ENCODE results near the gene ARHGAP4.
A peak's percentile ranks its signal among the peaks of the same experiment; 100 is the strongest.

The ARHGAP4 gene

DNA sequence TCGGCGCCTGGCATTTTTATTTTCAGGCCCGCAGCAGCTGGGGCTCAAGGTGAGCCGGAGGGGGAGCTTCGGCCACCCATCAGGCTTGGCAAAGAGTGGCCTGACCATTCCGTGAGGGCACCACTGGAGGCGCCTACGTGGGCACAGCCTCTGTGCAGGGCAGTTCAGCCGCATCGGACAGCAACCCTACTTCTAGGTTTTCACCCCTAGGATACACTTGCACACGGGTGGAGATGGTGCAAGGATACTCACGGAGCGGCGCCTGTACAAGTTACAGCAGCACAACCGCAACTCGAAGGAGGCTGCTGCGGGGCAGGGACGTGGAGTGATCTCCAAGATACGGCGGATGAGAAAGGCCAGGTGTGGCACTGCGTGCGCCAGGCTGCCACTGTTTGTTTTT is 34.7 kb upstream of the ARHGAP4 start:
- no peak for FAIRE-seq
- no peak for DNase-seq (ENCODE audit: insufficient read length)

GRCh38 chrX:153960077-153960476 is 34.0 kb upstream of the ARHGAP4 start:
- no peak for TF ChIP-seq POLR2A (IDR thresholded peaks at IDR 0.05; ENCODE audit: low read depth, low read length)
- TF ChIP-seq POLR2AphosphoS5 (IDR thresholded peaks at IDR 0.05; ENCODE audit: low read depth, low read length), result no peak
- FAIRE-seq, result no peak
- DNase-seq (ENCODE audit: insufficient read length), result no peak

More for the DNA sequence above, 34.7 kb upstream of the ARHGAP4 start:
- no peak for TF ChIP-seq POLR2AphosphoS5 (IDR thresholded peaks at IDR 0.05; ENCODE audit: low read depth, low read length)
- no peak for TF ChIP-seq TAF1 (IDR thresholded peaks at IDR 0.05; ENCODE audit: borderline replicate concordance, low read depth, low read length)
- TF ChIP-seq POLR2A (IDR thresholded peaks at IDR 0.05; ENCODE audit: low read depth, low read length), result no peak

GRCh38 chrX:153959649-153960048 is 33.6 kb upstream of the ARHGAP4 start:
- DNase-seq (ENCODE audit: insufficient read length), result no peak
- FAIRE-seq, result no peak
- TF ChIP-seq POLR2AphosphoS5 (IDR thresholded peaks at IDR 0.05; ENCODE audit: low read depth, low read length), result no peak
- no peak for TF ChIP-seq TAF1 (IDR thresholded peaks at IDR 0.05; ENCODE audit: borderline replicate concordance, low read depth, low read length)
- TF ChIP-seq POLR2A (IDR thresholded peaks at IDR 0.05; ENCODE audit: low read depth, low read length), result no peak

GRCh38 chrX:153958605-153959004 is 32.5 kb upstream of the ARHGAP4 start:
- DNase-seq (ENCODE audit: insufficient read length) (no peak), FAIRE-seq (no peak)
- TF ChIP-seq TAF1 (IDR thresholded peaks at IDR 0.05; ENCODE audit: borderline replicate concordance, low read depth, low read length) (no peak), POLR2A (IDR thresholded peaks at IDR 0.05; ENCODE audit: low read depth, low read length) (no peak), POLR2AphosphoS5 (IDR thresholded peaks at IDR 0.05; ENCODE audit: low read depth, low read length) (no peak)

DNA sequence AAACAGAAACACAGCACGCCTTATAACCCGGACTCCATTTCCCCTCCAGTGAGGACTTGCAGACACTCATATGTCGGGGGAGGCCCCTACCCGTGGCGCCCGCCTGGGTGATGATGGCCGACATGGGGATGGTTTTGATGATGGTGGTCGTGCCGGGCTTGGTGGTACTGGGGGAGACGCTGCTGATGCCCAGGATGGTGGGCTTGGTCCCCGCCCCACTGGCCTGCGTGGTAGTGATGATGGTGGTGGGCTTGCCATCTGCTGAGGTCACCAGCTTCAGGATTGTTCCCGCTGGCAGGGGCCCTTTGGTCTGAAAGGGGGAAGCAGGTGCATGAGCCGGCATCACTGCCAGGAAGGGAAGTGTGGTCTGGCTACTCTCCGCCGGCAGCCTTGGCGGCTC is 31.2 kb upstream of the ARHGAP4 start:
- FAIRE-seq (no peak), DNase-seq (ENCODE audit: insufficient read length) (no peak)
- TF ChIP-seq TAF1 (IDR thresholded peaks at IDR 0.05; ENCODE audit: borderline replicate concordance, low read depth, low read length), result no peak
- no peak; the same call in 1 of the 2 replicates for TF ChIP-seq POLR2AphosphoS5 (IDR thresholded peaks at IDR 0.05; ENCODE audit: low read depth, low read length)
- TF ChIP-seq POLR2A (IDR thresholded peaks at IDR 0.05; ENCODE audit: low read depth, low read length), result no peak

GRCh38 chrX:153956044-153956907 is 30.2 kb upstream of the ARHGAP4 start:
- FAIRE-seq, result no peak

GRCh38 chrX:153955228-153955732 is 29.2 kb upstream of the ARHGAP4 start:
- FAIRE-seq (no peak), DNase-seq (ENCODE audit: insufficient read length) (no peak)
- no peak for TF ChIP-seq TAF1 (IDR thresholded peaks at IDR 0.05; ENCODE audit: borderline replicate concordance, low read depth, low read length)
- TF ChIP-seq POLR2AphosphoS5 (IDR thresholded peaks at IDR 0.05; ENCODE audit: low read depth, low read length), result peak; percentile 20; the same call in 1 of the 2 replicates

More at GRCh38 chrX:153956044-153956907, 30.2 kb upstream of the ARHGAP4 start:
- TF ChIP-seq POLR2A (IDR thresholded peaks at IDR 0.05; ENCODE audit: low read depth, low read length), result 0 out of 2 replicates have a peak, but pooled peaks have one; percentile 6
- no peak for TF ChIP-seq POLR2AphosphoS5 (IDR thresholded peaks at IDR 0.05; ENCODE audit: low read depth, low read length)
- DNase-seq (ENCODE audit: insufficient read length), result no peak

DNA sequence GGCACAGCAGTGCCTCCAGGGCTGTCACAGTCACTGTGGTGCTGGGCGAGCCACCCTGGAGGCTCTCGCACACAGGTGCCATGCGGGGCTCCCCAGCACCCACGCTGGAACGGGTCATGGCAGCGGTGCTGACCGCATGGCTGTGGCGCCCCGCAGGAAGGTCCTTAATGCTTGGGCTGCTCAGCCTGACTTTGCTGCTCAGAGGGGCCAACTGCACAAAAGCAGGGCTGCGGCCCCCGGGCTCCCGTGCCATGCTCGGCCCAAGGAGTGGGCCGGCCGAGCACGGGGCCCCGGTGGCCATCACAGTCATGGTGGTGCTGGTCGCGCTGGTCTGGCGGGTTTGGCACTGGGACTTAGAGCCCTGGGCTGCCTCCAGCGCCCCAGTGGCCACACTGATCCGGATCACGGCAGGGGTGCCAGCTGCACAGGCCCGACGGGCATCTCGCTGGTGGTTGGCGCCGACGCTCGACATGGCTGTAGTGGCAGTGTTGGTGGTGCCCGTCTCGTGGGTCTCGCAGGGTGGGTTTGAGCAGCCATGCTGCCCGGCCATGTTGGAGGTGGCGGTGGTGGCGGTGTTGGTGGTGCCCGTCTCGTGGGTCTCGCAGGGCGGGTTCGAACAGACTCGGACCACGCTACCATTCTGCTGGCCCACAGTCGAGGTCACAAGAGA is 28.6 kb upstream of the ARHGAP4 start:
- FAIRE-seq (no peak), DNase-seq (ENCODE audit: insufficient read length) (no peak)
- peak; percentile 10; the same call in 1 of the 2 replicates for TF ChIP-seq POLR2AphosphoS5 (IDR thresholded peaks at IDR 0.05; ENCODE audit: low read depth, low read length)
- TF ChIP-seq POLR2A (IDR thresholded peaks at IDR 0.05; ENCODE audit: low read depth, low read length), result no peak
- TF ChIP-seq TAF1 (IDR thresholded peaks at IDR 0.05; ENCODE audit: borderline replicate concordance, low read depth, low read length), result no peak

GRCh38 chrX:153953892-153954557 is 28.0 kb upstream of the ARHGAP4 start:
- no peak for TF ChIP-seq TAF1 (IDR thresholded peaks at IDR 0.05; ENCODE audit: borderline replicate concordance, low read depth, low read length)
- 0 out of 2 replicates have a peak, but pooled peaks have one; percentile 46 for TF ChIP-seq POLR2A (IDR thresholded peaks at IDR 0.05; ENCODE audit: low read depth, low read length)
- no peak for TF ChIP-seq POLR2AphosphoS5 (IDR thresholded peaks at IDR 0.05; ENCODE audit: low read depth, low read length)
- FAIRE-seq (no peak), DNase-seq (ENCODE audit: insufficient read length) (no peak)

DNA sequence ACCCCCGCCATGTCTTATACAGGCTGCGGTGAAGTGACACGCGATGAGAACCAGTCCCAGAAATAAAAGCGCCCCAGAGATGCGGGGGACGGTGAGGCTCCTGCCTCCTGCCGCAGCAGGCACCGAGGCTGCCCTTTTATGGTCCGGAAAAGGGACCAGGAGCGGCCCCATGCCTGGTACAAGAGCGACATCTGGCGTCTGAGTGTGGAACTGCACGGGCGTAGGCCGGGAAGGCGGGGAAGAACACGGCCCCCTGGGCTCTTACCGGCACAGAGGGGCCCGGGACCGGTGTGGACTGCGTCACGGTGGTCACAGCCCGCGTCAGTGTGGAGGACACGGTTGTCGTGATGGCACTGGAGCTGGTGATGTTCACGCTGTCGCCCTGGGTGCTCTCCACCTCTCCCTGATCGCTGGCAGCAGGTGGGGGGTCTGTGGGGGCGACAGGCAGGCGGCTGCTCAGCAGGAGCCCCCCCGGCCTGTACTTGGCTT is 27.3 kb upstream of the ARHGAP4 start:
- DNase-seq (ENCODE audit: insufficient read length) (peak; percentile 96), FAIRE-seq (peak; percentile 95)
- TF ChIP-seq POLR2A (IDR thresholded peaks at IDR 0.05; ENCODE audit: low read depth, low read length) (no peak; the same call in 1 of the 2 replicates), POLR2AphosphoS5 (IDR thresholded peaks at IDR 0.05; ENCODE audit: low read depth, low read length) (0 out of 2 replicates have a peak, but pooled peaks have one; percentile 29)

DNA sequence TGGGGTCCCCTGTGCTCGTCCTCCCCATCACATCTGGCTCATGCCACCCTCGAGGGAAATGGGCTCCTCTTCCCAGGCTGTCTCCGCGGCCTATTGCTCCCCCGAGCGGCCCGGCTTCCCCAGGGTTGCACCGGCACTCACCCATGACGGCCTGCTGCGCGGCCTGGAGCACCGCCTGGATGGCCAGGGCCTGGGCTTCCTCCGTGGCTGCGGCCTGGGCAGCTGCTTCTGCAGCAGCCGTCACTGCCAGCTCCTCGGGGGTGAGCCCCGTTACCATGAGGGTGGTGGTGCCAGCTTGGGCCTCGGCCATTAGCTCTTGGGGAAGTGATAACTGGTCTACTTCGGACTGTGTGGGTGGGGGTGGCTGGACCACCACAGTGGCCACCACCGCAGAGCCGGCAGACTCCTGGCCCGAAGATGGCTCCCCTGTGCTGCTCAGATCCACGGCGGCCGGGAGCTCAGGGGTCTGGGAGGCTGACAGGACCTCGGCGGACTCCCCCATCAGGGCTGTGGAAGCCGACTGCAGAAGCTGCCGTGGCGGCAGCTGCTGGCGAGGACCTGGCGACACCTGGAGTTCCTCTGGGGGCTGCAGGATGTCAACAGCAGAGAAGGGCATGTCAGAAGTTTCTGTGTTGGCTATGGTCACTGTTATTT is 26.4 kb upstream of the ARHGAP4 start:
- FAIRE-seq (no peak), DNase-seq (ENCODE audit: insufficient read length) (no peak)
- TF ChIP-seq POLR2AphosphoS5 (IDR thresholded peaks at IDR 0.05; ENCODE audit: low read depth, low read length) (no peak), TAF1 (IDR thresholded peaks at IDR 0.05; ENCODE audit: borderline replicate concordance, low read depth, low read length) (no peak), POLR2A (IDR thresholded peaks at IDR 0.05; ENCODE audit: low read depth, low read length) (no peak)
